Immature natural killer cell (primary cell): ENCODE results near the gene NELFE. TPM values are rescaled to one million over a fixed set of nuclear protein-coding genes. Genes with fewer than 3 reads are reported as not detected.
"Not testable (repeated sequence)": the region's sequence is repeated elsewhere in the genome, so short reads cannot be mapped to it uniquely, and the experiment has no call there.

Experiments used
- DNase-seq, 3 donors: peaks; one replicate each; pipeline ENCODE4 v3.0.0; 2022; ENCODE audit warnings: mixed read lengths in 1 of 3
- H3K27ac Mint-ChIP-seq, 6 donors: one replicate each; pipeline ENCODE4 v1.8.0; 2020; ENCODE audit warnings: mixed read lengths in 6 of 6, mild to moderate bottlenecking in 5 of 6, inconsistent platforms in 4 of 6, moderate library complexity in 3 of 6
- H3K27me3 Mint-ChIP-seq, 3 donors: one replicate each; pipeline ENCODE4 v1.8.0; 2020 to 2021; ENCODE audit warnings: low read depth in 3 of 3, mild to moderate bottlenecking in 3 of 3, mixed read lengths in 3 of 3, moderate library complexity in 3 of 3, inconsistent platforms in 1 of 3
- H3K36me3 Mint-ChIP-seq, 3 donors: one replicate each; pipeline ENCODE4 v1.8.0; 2020; ENCODE audit warnings: mixed read lengths in 3 of 3, inconsistent platforms in 2 of 3, mild to moderate bottlenecking in 2 of 3
- H3K4me1 Mint-ChIP-seq, 2 donors: one replicate each; pipeline ENCODE4 v1.8.0; 2020; ENCODE audit warnings: inconsistent platforms in 2 of 2, mild to moderate bottlenecking in 2 of 2, mixed read lengths in 2 of 2, moderate library complexity in 1 of 2
- H3K4me3 Mint-ChIP-seq, 5 donors: one replicate each; pipeline ENCODE4 v1.8.0; 2020; ENCODE audit warnings: mild to moderate bottlenecking in 5 of 5, mixed read lengths in 5 of 5, inconsistent platforms in 3 of 5, moderate library complexity in 3 of 5
- H3K9me3 Mint-ChIP-seq, 6 donors: one replicate each; pipeline ENCODE4 v1.8.0; 2020; ENCODE audit warnings: mild to moderate bottlenecking in 6 of 6, mixed read lengths in 6 of 6, inconsistent platforms in 4 of 6, moderate library complexity in 3 of 6
- polyA plus RNA-seq, 3 donors: library from polyadenylated mRNA; unstranded; fragments of 300-500 nt; fragmentation: Illumina TruSeq; gene quantifications; one replicate each; pipeline ENCODE4 v1.2.3, GENCODE V29; 2021

NELFE gene
- polyA plus RNA-seq, 3 donors from 2014 or later = 73.3 to 84.6 (median 76.9) TPM

GRCh38 chr6:31980998-31981397 is 22.2 kb upstream of the NELFE start:
- not testable (repeated sequence) for H3K9me3 Mint-ChIP-seq, H3K27me3 Mint-ChIP-seq, H3K4me1 Mint-ChIP-seq, H3K27ac Mint-ChIP-seq, H3K4me3 Mint-ChIP-seq, DNase-seq
- H3K36me3 Mint-ChIP-seq = peaks cover 0 to 12% (median 6%) of the 10 kb centered on the region in 3 donors

GRCh38 chr6:31980195-31980876 is 21.6 kb upstream of the NELFE start:
- H3K27ac Mint-ChIP-seq = peak overlapping the region in 1 of 6 donors; percentile 45

GRCh38 chr6:31979238-31979898 is 20.6 kb upstream of the NELFE start:
- no peaks in the 10 kb centered on the region for H3K9me3 Mint-ChIP-seq
- no peaks in the 10 kb centered on the region for H3K4me1 Mint-ChIP-seq
- H3K27ac Mint-ChIP-seq = peak overlapping the region in 1 of 6 donors; percentile 14
- peaks cover 0 to 2% (median 0%) of the 10 kb centered on the region in 3 donors for H3K27me3 Mint-ChIP-seq
- DNase-seq = no peak
- no peak overlapping the region for H3K4me3 Mint-ChIP-seq
- peaks cover 0 to 12% (median 6%) of the 10 kb centered on the region in 3 donors for H3K36me3 Mint-ChIP-seq

More at GRCh38 chr6:31980195-31980876, 21.6 kb upstream of the NELFE start:
- H3K4me1 Mint-ChIP-seq, H3K9me3 Mint-ChIP-seq, H3K27me3 Mint-ChIP-seq, DNase-seq, H3K4me3 Mint-ChIP-seq: not testable (repeated sequence)
- H3K36me3 Mint-ChIP-seq = peaks cover 0 to 12% (median 6%) of the 10 kb centered on the region in 3 donors

DNA sequence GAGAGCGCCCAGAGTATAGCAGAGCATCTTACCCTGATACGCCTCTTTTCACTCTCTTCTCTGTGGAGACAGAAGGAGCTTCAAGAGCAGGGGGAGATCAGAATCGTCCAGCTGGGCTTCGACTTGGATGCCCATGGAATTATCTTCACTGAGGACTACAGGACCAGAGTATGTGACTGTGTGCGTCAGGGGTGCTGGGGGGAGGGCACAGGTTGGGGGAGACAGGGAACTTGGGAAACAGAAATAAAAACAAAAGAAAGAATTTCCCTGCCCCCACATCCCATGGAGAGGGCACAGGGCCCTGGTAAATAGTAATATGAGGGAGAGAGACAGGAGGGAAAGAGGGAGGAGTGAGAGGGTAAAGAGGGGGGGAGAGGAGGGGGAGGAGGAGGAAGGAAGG is 20.1 kb upstream of the NELFE start:
- peaks cover 0 to 2% (median 0%) of the 10 kb centered on the region in 3 donors for H3K27me3 Mint-ChIP-seq
- H3K4me1 Mint-ChIP-seq = peaks cover 2% of the 10 kb centered on the region in 2 donors
- H3K27ac Mint-ChIP-seq = no peak overlapping the region
- DNase-seq = no peak
- no peaks in the 10 kb centered on the region for H3K9me3 Mint-ChIP-seq
- H3K4me3 Mint-ChIP-seq = no peak overlapping the region
- H3K36me3 Mint-ChIP-seq = peaks cover 0 to 12% (median 6%) of the 10 kb centered on the region in 3 donors

GRCh38 chr6:31977816-31978431 is 19.2 kb upstream of the NELFE start:
- peaks cover 0 to 5% (median 0%) of the 10 kb centered on the region in 3 donors for H3K27me3 Mint-ChIP-seq
- peaks cover 10 to 11% of the 10 kb centered on the region in 2 donors for H3K4me1 Mint-ChIP-seq
- no peak overlapping the region for H3K4me3 Mint-ChIP-seq
- H3K36me3 Mint-ChIP-seq = peaks cover 0 to 12% (median 6%) of the 10 kb centered on the region in 3 donors
- H3K27ac Mint-ChIP-seq = no peak overlapping the region
- DNase-seq = no peak
- H3K9me3 Mint-ChIP-seq = no peaks in the 10 kb centered on the region

DNA sequence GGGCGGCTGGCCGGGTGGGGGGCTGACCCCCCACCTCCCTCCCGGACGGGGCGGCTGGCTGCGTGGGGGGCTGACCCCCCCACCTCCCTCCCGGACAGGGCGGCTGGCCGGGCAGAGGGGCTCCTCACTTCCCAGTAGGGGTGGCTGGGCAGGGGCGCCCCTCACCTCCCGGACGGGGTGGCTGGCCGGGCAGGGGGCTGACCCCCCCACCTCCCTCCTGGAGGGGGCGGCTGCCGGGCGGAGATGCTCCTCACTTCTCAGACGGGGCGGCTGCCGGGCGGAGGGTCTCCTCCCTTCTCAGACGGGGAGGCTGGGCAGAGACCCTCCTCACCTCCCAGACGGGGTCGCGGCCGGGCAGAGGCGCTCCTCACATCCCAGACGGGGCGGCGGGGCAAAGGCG is 17.3 kb upstream of the NELFE start:
- not testable (repeated sequence) for DNase-seq, H3K9me3 Mint-ChIP-seq, H3K27ac Mint-ChIP-seq, H3K4me3 Mint-ChIP-seq
- H3K27me3 Mint-ChIP-seq = peaks cover 9 to 16% (median 14%) of the 10 kb centered on the region in 3 donors
- H3K4me1 Mint-ChIP-seq = peaks cover 27 to 30% of the 10 kb centered on the region in 2 donors
- peaks cover 0 to 12% (median 6%) of the 10 kb centered on the region in 3 donors for H3K36me3 Mint-ChIP-seq

GRCh38 chr6:31972709-31973350 is 14.1 kb upstream of the NELFE start:
- peak overlapping the region; percentile 99 to 100 (median 100) for H3K27ac Mint-ChIP-seq
- H3K4me3 Mint-ChIP-seq = peak overlapping the region; percentile 90 to 99 (median 96)
- DNase-seq = peak; percentile 17 to 32 (median 20)
- H3K36me3 Mint-ChIP-seq = peaks cover 0 to 10% (median 0%) of the 10 kb centered on the region in 3 donors
- peaks cover 38 to 45% of the 10 kb centered on the region in 2 donors for H3K4me1 Mint-ChIP-seq
- H3K9me3 Mint-ChIP-seq = no peaks in the 10 kb centered on the region
- peaks cover 12 to 20% (median 17%) of the 10 kb centered on the region in 3 donors for H3K27me3 Mint-ChIP-seq

DNA sequence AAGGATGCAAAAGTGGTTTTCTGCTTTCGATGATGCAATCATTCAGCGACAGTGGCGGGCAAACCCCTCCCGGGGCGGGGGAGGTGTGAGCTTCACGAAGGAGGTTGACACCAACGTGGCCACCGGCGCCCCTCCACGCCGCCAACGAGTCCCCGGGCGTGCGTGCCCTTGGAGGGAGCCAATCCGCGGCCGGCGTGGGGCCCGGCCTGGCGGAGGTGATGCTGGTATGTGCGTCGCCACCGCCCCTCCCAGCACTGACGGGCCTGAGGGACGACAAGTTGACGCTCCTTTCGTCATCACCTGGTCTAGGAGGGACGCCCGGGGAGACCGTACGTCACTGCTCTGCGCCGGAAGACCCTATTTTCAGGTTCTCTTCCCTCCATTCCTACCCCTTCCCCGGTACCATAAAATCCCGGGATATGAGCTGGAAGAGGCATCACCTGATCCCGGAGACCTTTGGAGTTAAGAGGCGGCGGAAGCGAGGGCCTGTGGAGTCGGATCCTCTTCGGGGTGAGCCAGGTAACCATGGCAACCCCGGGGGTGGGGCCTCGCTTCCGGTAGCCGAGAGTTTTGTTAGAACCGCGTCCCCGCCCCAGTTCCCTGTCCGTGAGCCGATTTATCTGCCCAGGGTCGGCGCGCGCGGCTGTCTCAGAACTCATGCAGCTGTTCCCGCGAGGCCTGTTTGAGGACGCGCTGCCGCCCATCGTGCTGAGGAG is 13.4 kb upstream of the NELFE start, which contains the start of gene DXO:
Gene DXO (minus strand): TSS at position 146 of the 716 bp plus-strand sequence. CDS start 463 bp downstream, outside the sequence.
- Mint-ChIP-seq H3K27ac (peak within 1 kb of the TSS; percentile 99 to 100 (median 100)), H3K27me3 (peaks cover 12 to 20% (median 17%) of the 10 kb centered on the region in 3 donors), H3K4me3 (peak within 1 kb of the TSS; percentile 90 to 99 (median 96)), H3K4me1 (peaks cover 38 to 45% of the 10 kb centered on the region in 2 donors), H3K9me3 (no peaks in the 10 kb centered on the region), H3K36me3 (peaks cover 0 to 17% (median 1%) of the 10 kb centered on the region in 3 donors)
- DNase-seq = peak; percentile 100

DNA sequence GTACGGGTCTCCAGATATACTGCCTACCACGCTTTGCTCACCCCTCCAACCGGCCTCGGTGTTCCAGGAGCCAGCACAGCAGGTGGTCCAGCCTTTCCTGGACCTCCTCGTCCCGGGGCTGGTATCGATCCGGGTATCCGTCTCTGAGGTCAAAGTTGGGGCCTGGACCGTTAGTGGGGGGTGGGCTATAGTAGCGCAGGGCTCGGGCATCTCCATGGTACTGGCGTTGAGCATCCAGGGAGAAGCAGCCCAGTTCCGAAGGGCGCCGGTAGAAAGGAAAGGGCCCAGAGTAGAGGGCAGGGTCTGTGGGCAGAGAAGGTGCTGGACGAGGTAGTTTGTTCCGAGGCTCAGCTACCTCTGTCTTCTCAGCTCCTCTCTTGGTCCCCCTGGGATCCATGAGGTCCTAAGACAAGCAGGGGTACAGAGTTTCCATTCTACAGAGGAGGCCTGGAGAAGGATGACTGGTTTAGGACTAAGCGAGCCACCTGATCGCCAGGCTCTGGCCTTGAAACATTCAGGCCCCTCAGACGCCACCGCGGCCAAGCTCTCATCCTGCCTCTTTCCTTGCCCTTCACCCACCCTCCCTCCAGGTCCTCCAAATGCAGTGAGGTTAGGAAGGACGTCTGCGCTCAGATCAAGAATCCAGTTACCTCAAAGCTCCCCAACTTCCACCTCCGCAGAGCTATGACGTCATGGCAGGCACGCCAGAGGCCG is 12.7 kb upstream of the NELFE start:
- H3K36me3 Mint-ChIP-seq = peaks cover 0 to 18% (median 5%) of the 10 kb centered on the region in 3 donors
- no peak for DNase-seq
- H3K27ac Mint-ChIP-seq = peak overlapping the region; percentile 99 to 100 (median 100)
- peaks cover 38 to 45% of the 10 kb centered on the region in 2 donors for H3K4me1 Mint-ChIP-seq
- H3K9me3 Mint-ChIP-seq = no peaks in the 10 kb centered on the region
- H3K4me3 Mint-ChIP-seq = peak overlapping the region; percentile 90 to 99 (median 96)
- H3K27me3 Mint-ChIP-seq = peaks cover 12 to 20% (median 17%) of the 10 kb centered on the region in 3 donors

GRCh38 chr6:31970604-31971271 is 12.0 kb upstream of the NELFE start:
- Mint-ChIP-seq H3K27me3 (peaks cover 12 to 20% (median 17%) of the 10 kb centered on the region in 3 donors), H3K4me3 (peak overlapping the region; percentile 54 to 99 (median 96)), H3K27ac (peak overlapping the region; percentile 99 to 100 (median 100)), H3K36me3 (peaks cover 0 to 18% (median 5%) of the 10 kb centered on the region in 3 donors), H3K4me1 (peaks cover 38 to 45% of the 10 kb centered on the region in 2 donors), H3K9me3 (no peaks in the 10 kb centered on the region)
- no peak for DNase-seq

GRCh38 chr6:31969712-31970603 is 11.2 kb upstream of the NELFE start:
- Mint-ChIP-seq H3K4me3 (peak overlapping the region; percentile 49 to 96 (median 65)), H3K4me1 (peaks cover 38 to 45% of the 10 kb centered on the region in 2 donors), H3K27me3 (peaks cover 12 to 20% (median 15%) of the 10 kb centered on the region in 3 donors), H3K27ac (peak overlapping the region; percentile 99 to 100 (median 100)), H3K9me3 (no peaks in the 10 kb centered on the region), H3K36me3 (peaks cover 0 to 25% (median 8%) of the 10 kb centered on the region in 3 donors)
- DNase-seq = no peak
